ENCODE measurements around the gene PTCH2. TPM values are rescaled to one million over a fixed set of nuclear protein-coding genes. Genes with fewer than 3 reads are reported as not detected.
A peak's percentile ranks its signal among the peaks of the same experiment; 100 is the strongest.
"Not testable (repeated sequence)": the region's sequence is repeated elsewhere in the genome, so short reads cannot be mapped to it uniquely, and the experiment has no call there.

The PTCH2 gene
- polyA plus RNA-seq, 4 donors: 4.2 to 11.6 (median 6.2) TPM

DNA sequence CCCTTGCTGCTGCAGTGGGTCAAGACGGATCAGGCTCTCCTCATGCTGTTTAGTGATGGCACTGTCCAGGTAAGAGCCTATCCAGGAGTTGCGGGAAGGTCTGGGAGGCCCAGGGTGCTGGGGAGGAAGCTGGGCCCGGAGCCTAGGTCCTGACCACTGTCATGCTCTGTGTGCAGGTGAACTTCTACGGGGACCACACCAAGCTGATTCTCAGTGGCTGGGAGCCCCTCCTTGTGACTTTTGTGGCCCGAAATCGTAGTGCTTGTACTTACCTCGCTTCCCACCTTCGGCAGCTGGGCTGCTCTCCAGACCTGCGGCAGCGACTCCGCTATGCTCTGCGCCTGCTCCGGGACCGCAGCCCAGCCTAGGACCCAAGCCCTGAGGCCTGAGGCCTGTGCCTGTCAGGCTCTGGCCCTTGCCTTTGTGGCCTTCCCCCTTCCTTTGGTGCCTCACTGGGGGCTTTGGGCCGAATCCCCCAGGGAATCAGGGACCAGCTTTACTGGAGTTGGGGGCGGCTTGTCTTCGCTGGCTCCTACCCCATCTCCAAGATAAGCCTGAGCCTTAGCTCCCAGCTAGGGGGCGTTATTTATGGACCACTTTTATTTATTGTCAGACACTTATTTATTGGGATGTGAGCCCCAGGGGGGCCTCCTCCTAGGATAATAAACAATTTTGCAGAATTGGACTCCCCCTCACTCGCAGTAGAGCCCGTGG is 37.6 kb downstream of the PTCH2 start:
- DNase-seq (ENCODE audit: low read depth in 4 of 4, low spot score in 3 of 4): no peak

DNA sequence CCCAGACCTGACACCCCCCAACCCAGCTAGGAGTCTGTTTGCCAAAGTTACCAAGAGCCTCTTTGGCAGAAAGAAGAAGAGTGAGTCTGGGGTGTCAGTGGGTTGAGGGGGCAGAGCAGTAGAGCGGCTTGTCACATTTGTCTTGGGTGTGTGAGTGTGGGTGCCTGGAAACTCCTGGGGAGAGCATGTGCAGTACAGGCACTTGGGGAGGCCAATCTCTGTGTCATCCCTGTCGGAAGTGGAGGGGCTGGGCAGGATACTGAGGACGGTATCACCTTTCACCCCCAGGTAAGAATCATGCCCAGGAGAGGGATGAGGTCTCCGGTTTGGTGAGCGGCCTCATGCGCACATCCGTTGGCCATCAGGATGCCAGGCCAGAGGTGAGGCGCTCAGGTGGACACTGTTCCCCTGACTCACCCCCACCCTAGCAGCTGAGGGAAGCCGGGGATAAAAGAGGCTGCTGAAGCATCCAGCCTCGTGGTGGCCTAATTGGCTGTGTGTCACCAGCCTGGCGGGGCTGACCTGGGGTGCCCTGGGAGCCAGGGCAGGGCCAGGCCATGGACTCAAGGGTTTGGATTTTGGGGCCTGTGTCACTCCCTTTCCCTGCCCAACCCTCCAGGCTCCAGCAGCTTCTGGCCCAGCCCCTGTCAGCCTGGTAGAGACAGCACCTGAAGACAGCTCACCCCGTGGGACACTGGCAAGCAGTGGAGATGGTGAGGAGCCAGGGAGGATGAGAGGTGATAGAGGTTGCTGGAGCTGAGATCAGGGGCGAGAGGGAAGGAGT is 39.5 kb downstream of the PTCH2 start:
- DNase-seq (ENCODE audit: low read depth in 4 of 4, low spot score in 3 of 4): no peak

- DNase-seq (ENCODE audit: low read depth in 4 of 4, low spot score in 3 of 4): no peak
Observed at GRCh38 chr1:44803062-44803311, 40.1 kb downstream of the PTCH2 start.

DNA sequence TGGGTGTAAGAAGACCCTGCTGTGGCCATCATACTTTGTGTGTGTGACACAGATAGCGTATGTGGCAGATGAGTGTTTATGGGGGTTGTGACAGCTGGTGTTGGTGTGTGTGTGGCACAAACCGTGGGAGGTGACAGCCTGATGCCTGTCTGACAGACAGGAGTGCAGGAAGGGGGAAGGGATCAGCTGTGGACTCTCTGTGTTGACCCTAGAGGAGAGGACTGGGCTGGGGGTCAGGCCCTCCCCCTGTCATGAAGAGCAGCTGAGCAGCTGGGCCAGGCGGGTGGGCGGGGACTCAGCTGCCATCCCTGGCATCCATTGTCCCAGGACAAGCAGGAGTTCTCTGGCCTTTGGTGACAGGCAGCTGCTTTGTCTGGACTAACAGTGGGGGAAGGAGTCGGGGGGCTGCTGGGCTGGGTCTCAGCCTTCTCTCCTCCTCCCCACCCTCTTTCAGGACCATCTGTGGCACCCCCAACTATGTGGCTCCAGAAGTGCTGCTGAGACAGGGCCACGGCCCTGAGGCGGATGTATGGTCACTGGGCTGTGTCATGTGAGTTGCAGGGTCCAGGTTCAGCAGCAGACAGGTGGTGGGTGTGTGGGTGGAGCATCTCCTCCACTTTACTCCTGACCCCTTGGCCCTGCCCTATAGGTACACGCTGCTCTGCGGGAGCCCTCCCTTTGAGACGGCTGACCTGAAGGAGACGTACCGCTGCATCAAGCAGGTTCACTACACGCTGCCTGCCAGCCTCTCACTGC is 40.6 kb downstream of the PTCH2 start:
- DNase-seq (ENCODE audit: low read depth in 4 of 4, low spot score in 3 of 4): no peak

DNA sequence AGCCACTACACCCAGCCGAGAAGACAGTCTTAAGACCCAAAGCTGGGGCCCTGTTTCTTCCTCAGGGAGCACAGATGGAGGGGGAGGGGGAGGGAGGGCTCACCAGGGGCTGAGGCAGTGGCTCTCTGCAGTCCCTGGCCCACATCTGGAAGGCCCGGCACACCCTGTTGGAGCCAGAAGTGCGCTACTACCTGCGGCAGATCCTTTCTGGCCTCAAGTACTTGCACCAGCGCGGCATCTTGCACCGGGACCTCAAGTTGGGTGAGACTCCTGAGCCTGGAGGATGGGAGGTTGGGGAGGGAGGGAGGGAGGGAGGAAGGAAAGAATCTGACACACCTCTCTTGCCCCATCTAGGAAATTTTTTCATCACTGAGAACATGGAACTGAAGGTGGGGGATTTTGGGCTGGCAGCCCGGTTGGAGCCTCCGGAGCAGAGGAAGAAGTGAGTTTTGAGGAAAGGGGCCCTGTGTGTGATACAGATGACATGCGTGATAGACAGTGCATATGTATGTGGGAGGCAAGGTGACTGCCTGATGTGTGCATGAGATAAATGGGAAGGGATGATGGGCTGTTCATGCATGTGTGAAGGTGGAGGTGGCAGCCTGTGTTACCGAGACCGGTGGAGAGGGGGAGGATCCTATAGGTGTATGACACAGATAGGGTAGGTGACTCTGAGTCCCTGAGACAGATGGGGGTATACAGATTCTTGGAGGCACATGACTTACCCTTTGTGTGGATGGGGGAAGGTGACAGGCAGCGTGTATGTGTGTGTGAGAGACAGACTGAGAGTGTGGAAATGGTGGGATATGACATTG is 41.4 kb downstream of the PTCH2 start:
- no peak for DNase-seq (ENCODE audit: low read depth in 4 of 4, low spot score in 3 of 4)

DNA sequence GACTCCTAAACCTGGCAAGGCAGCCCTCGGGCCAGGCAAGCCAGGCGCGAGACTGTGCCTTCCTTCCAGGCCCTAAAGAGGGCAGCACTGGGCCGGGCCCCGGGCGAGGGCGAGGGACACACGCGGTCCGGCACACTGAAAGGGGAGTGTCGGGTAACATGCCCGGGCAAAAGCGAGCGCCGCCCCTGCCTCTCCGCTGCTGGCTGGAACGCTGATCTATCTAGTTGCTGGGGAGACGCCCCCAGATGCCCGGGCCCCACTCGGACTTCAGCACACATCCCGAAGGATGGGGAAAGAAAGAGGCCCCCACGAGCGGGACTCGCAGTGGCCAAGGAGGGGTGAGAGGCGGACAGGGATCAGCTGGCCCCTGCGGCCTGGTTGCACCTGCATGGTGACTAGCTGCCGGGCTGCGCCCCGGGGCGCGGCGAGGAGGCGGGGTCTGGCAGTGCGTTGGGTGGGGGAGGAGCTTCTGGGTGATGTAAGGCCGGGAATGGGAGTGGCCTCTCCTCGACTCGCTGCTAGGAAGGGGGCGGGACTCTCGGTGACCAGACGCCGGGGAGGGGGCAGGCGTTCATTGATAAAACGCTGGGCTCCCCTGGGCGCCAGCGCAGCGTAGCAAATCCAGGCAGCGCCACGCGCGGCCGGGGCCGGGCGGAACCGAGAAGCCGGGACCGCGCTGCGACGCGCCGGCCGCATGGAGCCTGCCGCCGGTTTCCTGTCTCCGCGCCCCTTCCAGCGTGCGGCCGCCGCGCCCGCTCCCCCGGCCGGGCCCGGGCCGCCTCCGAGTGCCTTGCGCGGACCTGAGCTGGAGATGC is 43.1 kb downstream of the PTCH2 start, which contains the start of gene PLK3:
TSS of gene PLK3 (plus strand) at position 608 of the 815 bp plus-strand sequence. CDS start at position 695, 87 bp downstream.
- DNase-seq (ENCODE audit: low read depth in 4 of 4, low spot score in 3 of 4): peak; percentile 93 to 96 (median 95)

DNA sequence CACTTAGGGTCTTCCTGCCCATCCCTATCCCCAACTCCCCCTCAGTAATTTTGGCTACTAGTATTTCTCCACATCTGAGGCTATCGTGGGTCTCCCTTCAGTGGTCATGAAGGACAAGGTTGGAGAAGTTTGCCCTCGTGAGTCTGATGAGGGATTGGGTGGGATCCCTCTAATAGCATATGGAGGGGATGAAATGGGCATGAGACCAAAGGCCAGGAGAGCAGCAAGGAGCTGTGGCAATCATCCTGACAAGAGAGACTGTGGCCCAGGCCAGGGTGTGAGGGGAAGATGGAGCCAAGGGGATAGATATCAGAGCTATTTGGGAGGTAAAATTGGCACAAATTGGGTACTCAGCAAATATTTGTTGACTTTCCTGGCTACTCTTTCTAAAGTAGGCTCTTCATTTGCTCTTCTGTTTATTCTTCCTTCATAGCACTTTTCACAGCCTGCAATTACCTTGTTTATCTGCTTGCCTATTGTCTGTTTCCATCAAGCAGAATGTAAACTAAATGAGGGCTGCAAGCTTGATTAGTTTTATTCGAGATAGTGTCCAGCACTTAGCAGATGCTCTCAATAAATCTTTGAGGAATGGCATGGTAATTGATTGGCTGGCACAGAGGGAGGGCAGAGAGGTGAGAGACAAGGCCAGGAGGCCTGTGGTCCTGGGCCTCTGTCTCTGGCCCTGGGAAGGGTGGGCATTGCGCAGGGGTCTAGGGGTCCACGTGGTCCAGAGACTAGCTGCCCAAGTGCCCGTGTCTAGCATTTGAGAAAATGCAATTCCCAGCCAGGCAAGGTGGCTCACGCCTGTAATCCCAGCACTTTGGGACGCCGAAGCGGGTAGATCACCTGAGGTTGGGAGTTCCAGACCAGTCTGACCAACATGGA is 44.3 kb downstream of the PTCH2 start:
- no peak for DNase-seq (ENCODE audit: low read depth in 4 of 4, low spot score in 3 of 4)

DNA sequence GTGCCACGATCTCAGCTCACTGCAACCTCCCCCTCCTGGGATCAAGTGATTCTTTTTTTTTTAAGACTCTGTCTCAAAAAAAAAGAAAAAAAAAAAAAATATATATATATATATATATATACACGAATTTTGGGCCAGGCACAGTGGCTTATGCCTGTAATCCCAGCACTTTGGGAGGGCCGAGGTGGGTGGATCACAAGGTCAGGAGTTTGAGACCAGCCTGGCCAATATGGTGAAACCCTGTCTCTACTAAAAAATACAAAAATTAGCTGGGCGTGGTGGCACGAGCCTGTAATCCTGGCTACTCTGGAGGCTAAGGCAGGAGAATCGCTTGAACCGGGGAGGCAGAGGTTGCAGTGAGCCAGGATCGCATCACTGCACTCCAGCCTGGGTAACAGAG is 45.2 kb downstream of the PTCH2 start:
- DNase-seq (ENCODE audit: low read depth in 4 of 4, low spot score in 3 of 4): not testable (repeated sequence)

DNA sequence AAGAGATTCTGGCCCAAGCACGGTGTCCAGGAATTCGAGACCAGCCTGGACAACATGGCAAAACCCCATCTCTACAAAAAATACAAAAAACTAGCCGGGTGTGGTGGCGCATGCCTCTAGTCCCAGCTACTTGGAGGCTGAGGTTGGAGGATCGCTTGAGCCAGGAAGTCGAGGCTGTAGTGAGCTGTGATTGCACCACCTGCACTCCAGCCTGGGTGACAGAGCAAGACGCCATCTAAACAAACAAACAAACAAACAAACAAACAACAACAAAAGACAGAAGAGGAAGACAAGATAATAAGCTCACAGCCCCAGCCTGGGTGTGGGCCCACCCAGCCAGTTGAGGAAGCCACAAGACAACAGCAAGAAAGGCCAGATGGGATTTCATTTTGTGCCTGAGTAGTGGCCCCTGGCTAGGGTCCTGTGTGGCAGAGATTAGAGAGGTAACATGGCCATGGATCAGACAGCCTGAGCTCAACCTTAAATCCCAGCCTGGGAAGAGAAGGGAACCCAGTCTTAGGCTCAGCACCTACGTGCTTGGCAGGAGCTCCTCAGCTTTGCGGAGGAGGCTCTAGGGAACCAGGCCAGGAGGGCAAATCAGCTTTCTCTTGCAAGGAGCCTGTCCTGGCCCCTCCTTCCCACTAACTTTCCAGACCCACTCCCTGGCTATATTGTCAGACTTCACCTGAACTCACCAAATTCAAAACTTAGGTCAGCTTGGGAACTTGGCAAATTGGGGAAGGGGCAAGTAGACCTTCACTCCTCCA is 50.1 kb downstream of the PTCH2 start:
- DNase-seq (ENCODE audit: low read depth in 4 of 4, low spot score in 3 of 4): no peak

DNA sequence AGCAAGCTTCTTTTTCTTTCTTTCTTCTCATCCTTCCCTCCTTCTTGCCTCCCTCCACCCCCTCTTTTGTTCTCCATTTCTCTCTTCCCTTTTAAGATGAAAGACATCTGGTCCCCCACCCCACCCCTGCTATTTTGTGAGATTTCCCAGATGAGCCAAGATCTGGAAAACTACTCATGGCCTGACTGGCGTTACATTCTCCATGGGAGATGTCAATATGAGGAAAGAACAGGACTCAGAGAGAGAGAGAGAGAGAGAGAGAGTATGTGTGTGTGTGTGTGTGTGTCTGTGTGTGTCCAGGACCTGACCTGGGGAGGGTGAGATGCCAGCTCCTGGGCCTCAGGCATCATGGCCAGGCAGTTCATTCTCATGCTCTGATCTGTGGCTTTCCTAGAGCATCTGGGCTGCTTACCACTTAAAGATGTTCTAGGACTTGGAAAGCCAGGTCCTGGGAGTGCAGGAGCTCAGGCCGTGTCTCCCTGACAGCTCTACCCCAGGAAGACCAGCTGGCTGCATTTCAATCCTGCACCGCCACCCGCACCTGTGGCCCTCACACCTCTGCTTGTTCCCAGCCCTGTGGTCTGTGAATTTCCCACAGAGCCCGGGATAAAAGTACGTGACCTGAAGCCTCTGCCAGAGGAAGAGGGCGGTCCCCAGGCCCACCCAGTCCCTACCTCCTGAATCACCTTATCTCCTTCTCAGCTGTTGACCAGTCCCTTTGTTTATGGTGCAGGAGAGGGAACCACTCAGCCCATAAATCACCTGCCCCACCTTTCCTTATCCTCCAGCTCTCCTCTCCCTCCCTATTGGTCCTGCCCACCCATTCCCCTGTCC is 51.9 kb downstream of the PTCH2 start:
- no peak for DNase-seq (ENCODE audit: low read depth in 4 of 4, low spot score in 3 of 4)

DNA sequence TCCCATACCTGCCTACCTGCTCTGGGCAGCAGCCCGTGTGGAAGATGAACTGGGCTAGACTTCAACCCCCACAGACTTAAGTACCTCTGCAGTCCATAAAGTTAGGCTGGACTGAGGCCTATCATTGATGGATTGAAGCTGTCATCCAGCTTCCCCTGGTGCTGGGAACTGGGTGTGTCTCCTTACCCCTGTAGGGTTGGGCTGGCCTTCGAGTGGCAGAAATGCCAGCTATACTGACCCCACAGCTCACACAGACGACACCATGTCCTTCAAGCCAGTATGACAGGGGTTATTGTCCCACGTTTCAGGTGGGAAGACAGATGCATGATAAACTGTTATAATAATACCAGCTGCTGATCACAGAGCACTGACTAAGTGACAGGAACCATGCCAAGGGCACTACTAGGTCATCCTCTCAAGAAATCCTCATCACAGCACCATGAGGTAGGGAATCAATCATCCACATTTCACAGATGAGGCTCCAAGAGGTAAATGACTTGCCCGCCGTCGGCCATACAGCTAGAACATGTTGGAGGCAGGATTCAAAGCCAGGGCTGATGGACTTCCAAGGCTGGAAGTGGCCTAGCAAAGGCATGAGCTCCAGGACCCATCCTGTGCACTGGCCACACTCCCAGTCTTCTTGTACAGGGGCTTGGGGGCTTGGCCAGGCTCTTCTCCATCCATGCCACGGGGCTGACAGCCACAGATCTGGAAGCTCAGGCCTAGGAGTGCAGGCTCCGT is 54.8 kb downstream of the PTCH2 start, which contains the start of gene BEST4:
TSS of gene BEST4 (minus strand) at position 51 of the 741 bp plus-strand sequence. CDS start 465 bp downstream, outside the sequence.
- no peak for DNase-seq (ENCODE audit: low read depth in 4 of 4, low spot score in 3 of 4)

- DNase-seq (ENCODE audit: low read depth in 4 of 4, low spot score in 3 of 4): no peak
Observed at GRCh38 chr1:44787506-44787905, 55.5 kb downstream of the PTCH2 start.

DNA sequence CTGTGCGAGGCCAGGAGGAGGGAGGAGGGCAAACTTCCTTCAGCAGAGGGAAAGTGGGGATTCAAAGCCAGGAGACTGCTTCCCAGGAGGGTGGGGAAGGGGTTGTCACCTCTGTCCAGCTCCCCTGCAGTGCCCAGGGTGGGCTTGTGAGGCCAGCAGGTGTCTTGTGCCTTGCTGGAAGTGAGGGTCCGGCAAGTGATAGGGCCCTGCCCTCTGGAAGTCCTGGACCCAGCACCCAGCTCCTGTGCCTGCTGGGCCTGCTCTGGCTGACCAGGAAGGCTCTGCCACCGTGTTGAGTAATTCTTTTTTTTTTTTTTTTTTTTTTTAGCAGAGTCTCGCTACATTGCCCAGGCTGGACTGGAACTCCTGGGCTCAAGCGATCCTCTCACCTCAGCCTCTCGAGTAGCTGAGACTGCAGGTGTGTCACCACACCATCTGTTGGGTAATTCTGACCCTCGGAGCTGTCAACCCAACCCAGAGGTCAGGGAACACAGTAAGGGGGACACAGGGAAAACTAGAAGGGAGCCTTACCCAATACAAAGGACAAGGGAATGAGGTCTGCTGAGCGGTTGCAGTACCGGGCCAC is 56.1 kb downstream of the PTCH2 start:
- no peak for DNase-seq (ENCODE audit: low read depth in 4 of 4, low spot score in 3 of 4)

DNA sequence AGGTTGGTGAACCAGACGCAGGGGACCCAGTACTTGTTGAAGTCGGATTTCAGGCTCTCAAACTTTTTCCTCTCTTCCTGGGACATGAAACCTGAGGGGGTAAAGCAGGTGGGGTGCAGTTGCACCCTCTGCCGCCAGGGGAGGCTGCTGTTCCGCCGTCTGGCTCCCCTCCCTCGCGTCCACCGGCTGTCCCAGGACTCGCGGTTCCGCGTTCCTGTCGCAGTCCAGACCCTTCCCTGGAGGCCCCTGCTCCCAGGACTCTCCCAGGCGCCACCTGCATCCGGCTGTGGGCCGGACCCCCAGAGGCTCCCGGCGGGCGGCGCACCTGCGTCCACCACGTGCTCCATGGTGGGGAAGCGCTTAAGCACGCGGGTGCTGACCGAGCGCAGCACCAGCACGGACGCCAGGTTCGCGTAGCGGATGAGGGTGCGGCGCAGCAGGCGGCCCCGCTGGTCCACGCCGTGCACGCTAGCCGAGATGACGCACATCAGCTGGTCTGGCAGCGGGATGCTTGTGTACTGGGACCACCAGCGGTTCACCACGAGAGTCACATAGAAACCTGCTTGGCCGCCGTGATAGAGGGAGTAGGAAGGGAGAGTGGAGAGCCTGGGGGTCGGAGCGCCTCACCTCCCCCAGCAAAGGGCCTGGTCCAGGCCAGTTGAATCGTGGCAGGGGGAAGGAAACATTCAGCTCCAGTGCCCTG is 56.8 kb downstream of the PTCH2 start:
- DNase-seq (ENCODE audit: low read depth in 4 of 4, low spot score in 3 of 4): no peak

GRCh38 chr1:44785501-44786137 is 57.4 kb downstream of the PTCH2 start:
- no peak for DNase-seq (ENCODE audit: low read depth in 4 of 4, low spot score in 3 of 4)

All from left renal pelvis (tissue), 4 donors.